Vagina (tissue), 2 donors: ENCODE measurements around the gene STON2.

ENCODE experiments used
- POLR2A ChIP-seq, 2 donors: fragments of 450-650 bp; IDR thresholded peaks; one replicate each; pipeline ENCODE4 v1.6.1; 2017; ENCODE audit warnings: antibody characterized with exemption in 2 of 2, mild to moderate bottlenecking in 2 of 2, moderate library complexity in 2 of 2
- POLR2AphosphoS5 ChIP-seq, 2 donors: sonication (generic); formaldehyde crosslinking; IDR thresholded peaks; one replicate each; pipeline ENCODE4 v1.9.0; 2017; ENCODE audit warnings: antibody characterized with exemption in 2 of 2, mild to moderate bottlenecking in 2 of 2, low read depth in 1 of 2; ENCODE audit not compliant: insufficient read depth in 1 of 2

GRCh38 chr14:81220580-81220829 lies 179.6 kb downstream of the STON2 start:
- TF ChIP-seq POLR2A (IDR thresholded peaks at IDR 0.05) (no peak), POLR2AphosphoS5 (IDR thresholded peaks at IDR 0.05; ENCODE audit: insufficient read depth in 1 of 2, low read depth in 1 of 2) (no peak)
